Measurements from ENCODE around the gene UPF3A. TPM values are rescaled to one million over a fixed set of nuclear protein-coding genes. Genes with fewer than 3 reads are reported as not detected.

UPF3A gene
- total and polyA plus RNA-seq, 2 experiments from 2014 or later: 45.0 to 174 TPM

DNA sequence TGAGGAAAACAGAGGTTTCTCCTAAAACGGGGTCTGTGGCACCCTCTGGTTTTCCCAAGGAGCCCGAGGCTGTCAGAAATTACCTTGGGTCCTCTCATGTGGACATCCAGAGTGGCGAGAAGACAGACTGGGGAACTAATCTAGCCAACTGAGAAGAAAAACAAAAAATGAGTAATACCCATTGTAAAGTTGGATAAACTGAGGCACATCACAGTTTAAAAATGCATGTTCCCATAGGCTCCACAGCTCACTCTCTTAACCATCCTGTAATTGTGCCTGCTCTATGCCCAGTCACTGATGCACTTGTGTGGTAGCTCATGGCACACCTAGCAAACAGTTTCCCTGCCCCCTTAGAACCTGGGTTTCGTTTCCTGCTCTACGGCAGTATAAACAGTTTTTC is 15.2 kb upstream of the UPF3A start:
- Mint-ChIP-seq H3K4me3 (no peak overlapping the region), H3K27ac (no peak overlapping the region), H3K4me1 (no peaks in the 10 kb centered on the region), H3K27me3 (ENCODE audit: insufficient read depth, low read depth, poor library complexity) (peaks cover 2% of the 10 kb centered on the region), H3K9me3 (no peaks in the 10 kb centered on the region), H3K36me3 (ENCODE audit: low read depth) (peaks cover 86% of the 10 kb centered on the region)
- H4K20me1 ChIP-seq (replicated peaks; ENCODE audit: insufficient read depth): peaks cover 21% of the 10 kb centered on the region; the same call in 1 of the 2 replicates
- H3K27me3 ChIP-seq (ENCODE audit: insufficient read depth): no peaks in the 10 kb centered on the region
- H3K4me2 ChIP-seq: no peak overlapping the region
- no peak for ATAC-seq
- no peak overlapping the region for H3K4me3 ChIP-seq
- TF ChIP-seq POLR2AphosphoS5 (IDR thresholded peaks at IDR 0.05; ENCODE audit: low read depth) (no peak), JUNB (IDR thresholded peaks at IDR 0.05; ENCODE audit: unreplicated experiment) (no peak), ZNF331 (CRISPR knock-in tag; IDR thresholded peaks at IDR 0.05; ENCODE audit: low read depth) (no peak), CREB1 (CRISPR knock-in tag; IDR thresholded peaks at IDR 0.05; ENCODE audit: low read depth) (no peak), EZH2 (IDR thresholded peaks at IDR 0.05; ENCODE audit: low read depth, unreplicated experiment) (no peak), STAT1 (IDR thresholded peaks at IDR 0.05; ENCODE audit: unreplicated experiment) (no peak), EZH2phosphoT487 (IDR thresholded peaks at IDR 0.05; ENCODE audit: unreplicated experiment) (no peak)
- TF ChIP-seq, protein P1, sequence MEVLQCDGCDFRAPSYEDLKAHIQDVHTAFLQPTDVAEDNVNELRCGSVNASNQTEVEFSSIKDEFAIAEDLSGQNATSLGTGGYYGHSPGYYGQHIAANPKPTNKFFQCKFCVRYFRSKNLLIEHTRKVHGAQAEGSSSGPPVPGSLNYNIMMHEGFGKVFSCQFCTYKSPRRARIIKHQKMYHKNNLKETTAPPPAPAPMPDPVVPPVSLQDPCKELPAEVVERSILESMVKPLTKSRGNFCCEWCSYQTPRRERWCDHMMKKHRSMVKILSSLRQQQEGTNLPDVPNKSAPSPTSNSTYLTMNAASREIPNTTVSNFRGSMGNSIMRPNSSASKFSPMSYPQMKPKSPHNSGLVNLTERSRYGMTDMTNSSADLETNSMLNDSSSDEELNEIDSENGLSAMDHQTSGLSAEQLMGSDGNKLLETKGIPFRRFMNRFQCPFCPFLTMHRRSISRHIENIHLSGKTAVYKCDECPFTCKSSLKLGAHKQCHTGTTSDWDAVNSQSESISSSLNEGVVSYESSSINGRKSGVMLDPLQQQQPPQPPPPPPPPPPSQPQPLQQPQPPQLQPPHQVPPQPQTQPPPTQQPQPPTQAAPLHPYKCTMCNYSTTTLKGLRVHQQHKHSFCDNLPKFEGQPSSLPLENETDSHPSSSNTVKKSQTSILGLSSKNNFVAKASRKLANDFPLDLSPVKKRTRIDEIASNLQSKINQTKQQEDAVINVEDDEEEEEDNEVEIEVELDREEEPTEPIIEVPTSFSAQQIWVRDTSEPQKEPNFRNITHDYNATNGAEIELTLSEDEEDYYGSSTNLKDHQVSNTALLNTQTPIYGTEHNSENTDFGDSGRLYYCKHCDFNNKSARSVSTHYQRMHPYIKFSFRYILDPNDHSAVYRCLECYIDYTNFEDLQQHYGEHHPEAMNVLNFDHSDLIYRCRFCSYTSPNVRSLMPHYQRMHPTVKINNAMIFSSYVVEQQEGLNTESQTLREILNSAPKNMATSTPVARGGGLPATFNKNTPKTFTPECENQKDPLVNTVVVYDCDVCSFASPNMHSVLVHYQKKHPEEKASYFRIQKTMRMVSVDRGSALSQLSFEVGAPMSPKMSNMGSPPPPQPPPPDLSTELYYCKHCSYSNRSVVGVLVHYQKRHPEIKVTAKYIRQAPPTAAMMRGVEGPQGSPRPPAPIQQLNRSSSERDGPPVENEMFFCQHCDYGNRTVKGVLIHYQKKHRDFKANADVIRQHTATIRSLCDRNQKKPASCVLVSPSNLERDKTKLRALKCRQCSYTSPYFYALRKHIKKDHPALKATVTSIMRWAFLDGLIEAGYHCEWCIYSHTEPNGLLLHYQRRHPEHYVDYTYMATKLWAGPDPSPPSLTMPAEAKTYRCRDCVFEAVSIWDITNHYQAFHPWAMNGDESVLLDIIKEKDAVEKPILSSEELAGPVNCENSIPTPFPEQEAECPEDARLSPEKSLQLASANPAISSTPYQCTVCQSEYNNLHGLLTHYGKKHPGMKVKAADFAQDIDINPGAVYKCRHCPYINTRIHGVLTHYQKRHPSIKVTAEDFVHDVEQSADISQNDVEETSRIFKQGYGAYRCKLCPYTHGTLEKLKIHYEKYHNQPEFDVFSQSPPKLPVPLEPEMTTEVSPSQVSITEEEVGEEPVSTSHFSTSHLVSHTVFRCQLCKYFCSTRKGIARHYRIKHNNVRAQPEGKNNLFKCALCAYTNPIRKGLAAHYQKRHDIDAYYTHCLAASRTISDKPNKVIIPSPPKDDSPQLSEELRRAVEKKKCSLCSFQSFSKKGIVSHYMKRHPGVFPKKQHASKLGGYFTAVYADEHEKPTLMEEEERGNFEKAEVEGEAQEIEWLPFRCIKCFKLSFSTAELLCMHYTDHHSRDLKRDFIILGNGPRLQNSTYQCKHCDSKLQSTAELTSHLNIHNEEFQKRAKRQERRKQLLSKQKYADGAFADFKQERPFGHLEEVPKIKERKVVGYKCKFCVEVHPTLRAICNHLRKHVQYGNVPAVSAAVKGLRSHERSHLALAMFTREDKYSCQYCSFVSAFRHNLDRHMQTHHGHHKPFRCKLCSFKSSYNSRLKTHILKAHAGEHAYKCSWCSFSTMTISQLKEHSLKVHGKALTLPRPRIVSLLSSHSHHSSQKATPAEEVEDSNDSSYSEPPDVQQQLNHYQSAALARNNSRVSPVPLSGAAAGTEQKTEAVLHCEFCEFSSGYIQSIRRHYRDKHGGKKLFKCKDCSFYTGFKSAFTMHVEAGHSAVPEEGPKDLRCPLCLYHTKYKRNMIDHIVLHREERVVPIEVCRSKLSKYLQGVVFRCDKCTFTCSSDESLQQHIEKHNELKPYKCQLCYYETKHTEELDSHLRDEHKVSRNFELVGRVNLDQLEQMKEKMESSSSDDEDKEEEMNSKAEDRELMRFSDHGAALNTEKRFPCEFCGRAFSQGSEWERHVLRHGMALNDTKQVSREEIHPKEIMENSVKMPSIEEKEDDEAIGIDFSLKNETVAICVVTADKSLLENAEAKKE (CRISPR knock-in tag; IDR thresholded peaks at IDR 0.05): no peak
- TF ChIP-seq, protein P2, sequence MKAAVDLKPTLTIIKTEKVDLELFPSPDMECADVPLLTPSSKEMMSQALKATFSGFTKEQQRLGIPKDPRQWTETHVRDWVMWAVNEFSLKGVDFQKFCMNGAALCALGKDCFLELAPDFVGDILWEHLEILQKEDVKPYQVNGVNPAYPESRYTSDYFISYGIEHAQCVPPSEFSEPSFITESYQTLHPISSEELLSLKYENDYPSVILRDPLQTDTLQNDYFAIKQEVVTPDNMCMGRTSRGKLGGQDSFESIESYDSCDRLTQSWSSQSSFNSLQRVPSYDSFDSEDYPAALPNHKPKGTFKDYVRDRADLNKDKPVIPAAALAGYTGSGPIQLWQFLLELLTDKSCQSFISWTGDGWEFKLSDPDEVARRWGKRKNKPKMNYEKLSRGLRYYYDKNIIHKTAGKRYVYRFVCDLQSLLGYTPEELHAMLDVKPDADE (IDR thresholded peaks at IDR 0.05): no peak
- TF ChIP-seq, protein P3, sequence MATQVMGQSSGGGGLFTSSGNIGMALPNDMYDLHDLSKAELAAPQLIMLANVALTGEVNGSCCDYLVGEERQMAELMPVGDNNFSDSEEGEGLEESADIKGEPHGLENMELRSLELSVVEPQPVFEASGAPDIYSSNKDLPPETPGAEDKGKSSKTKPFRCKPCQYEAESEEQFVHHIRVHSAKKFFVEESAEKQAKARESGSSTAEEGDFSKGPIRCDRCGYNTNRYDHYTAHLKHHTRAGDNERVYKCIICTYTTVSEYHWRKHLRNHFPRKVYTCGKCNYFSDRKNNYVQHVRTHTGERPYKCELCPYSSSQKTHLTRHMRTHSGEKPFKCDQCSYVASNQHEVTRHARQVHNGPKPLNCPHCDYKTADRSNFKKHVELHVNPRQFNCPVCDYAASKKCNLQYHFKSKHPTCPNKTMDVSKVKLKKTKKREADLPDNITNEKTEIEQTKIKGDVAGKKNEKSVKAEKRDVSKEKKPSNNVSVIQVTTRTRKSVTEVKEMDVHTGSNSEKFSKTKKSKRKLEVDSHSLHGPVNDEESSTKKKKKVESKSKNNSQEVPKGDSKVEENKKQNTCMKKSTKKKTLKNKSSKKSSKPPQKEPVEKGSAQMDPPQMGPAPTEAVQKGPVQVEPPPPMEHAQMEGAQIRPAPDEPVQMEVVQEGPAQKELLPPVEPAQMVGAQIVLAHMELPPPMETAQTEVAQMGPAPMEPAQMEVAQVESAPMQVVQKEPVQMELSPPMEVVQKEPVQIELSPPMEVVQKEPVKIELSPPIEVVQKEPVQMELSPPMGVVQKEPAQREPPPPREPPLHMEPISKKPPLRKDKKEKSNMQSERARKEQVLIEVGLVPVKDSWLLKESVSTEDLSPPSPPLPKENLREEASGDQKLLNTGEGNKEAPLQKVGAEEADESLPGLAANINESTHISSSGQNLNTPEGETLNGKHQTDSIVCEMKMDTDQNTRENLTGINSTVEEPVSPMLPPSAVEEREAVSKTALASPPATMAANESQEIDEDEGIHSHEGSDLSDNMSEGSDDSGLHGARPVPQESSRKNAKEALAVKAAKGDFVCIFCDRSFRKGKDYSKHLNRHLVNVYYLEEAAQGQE (IDR thresholded peaks at IDR 0.05; ENCODE audit: unreplicated experiment): no peak
- no peak overlapping the region for H3K27ac ChIP-seq (ENCODE audit: low read depth)
- no peak for DNase-seq (ENCODE audit: low spot score)
- 0 out of 2 replicates have a peak, but pooled peaks cover 3% of the 10 kb centered on the region for H3K79me2 ChIP-seq (replicated peaks; ENCODE audit: insufficient read depth)
- H2AFZ ChIP-seq: no peak overlapping the region
- peaks cover 64% of the 10 kb centered on the region for H3K36me3 ChIP-seq (ENCODE audit: insufficient read depth)
- H3K9me2 ChIP-seq (ENCODE audit: insufficient read depth): no peaks in the 10 kb centered on the region
- peaks cover 15% of the 10 kb centered on the region; the same call in 1 of the 2 replicates for H3F3A ChIP-seq (replicated peaks; ENCODE audit: low read depth)
- H3K4me1 ChIP-seq (ENCODE audit: insufficient read depth): no peaks in the 10 kb centered on the region
